Colonic mucosa (tissue), 4 donors: ENCODE data around the gene CAPN10. TPM values are rescaled to one million over a fixed set of nuclear protein-coding genes. Genes with fewer than 3 reads are reported as not detected.

Source experiments
- DNase-seq: peaks from one replicate; pipeline ENCODE4 v3.0.0-alpha.2; 2020
- H3K27ac ChIP-seq: fragments of 200-600 bp; one replicate; pipeline ENCODE4 v1.8.0; 2021
- H3K27me3 ChIP-seq: fragments of 200-600 bp; one replicate; pipeline ENCODE4 v1.8.0; 2021
- H3K36me3 ChIP-seq: fragments of 200-600 bp; one replicate; pipeline ENCODE4 v1.8.0; 2021
- H3K4me1 ChIP-seq: fragments of 200-600 bp; one replicate; pipeline ENCODE4 v1.8.0; 2021; ENCODE audit warnings: mild to moderate bottlenecking
- H3K4me3 ChIP-seq: fragments of 200-600 bp; one replicate; pipeline ENCODE4 v1.8.0; 2021
- H3K9ac ChIP-seq, 2 donors: one replicate each; pipeline ENCODE4 v1.7.0; 2013; ENCODE audit warnings: control low read depth in 2 of 2, low read depth in 2 of 2, low read length in 2 of 2
- H3K9me3 ChIP-seq: fragments of 200-600 bp; one replicate; pipeline ENCODE4 v1.8.0; 2021
- CTCF ChIP-seq: fragments of 200-600 bp; IDR thresholded peaks from one replicate; pipeline ENCODE4 v1.8.0; 2022; ENCODE audit warnings: antibody characterized with exemption, mild to moderate bottlenecking
- intact Hi-C: fragments of 100-400 bp; cut with DNase I; formaldehyde crosslinking; loops from one replicate; pipeline ENCODE4 v1.14.1; 2022
- total RNA-seq, 2 donors: library from RNA; stranded (reverse); fragmentation: NEBNext Ultra II Directional in 1 of 2; extraction: Animal tissue kit (Norgen Biotek cat#: 25700) in 1 of 2; gene quantifications; one replicate each; pipeline ENCODE4 v1.2.1, GENCODE V29; 2021
- donor health status: healthy.
- donor health status: DM: no; HTN: no; CAD: no.
- donor health status: DM: no; HTN: no; CAD: no.

CAPN10 gene
- total RNA-seq, 2 donors from 2014 or later = 29.1 to 47.8 TPM

- no peak for DNase-seq
- TF ChIP-seq CTCF = no peak
- intact Hi-C loops = no loop called here
- Histone ChIP-seq H3K36me3 (peaks cover 6% of the 10 kb centered on the region), H3K4me3 (no peak overlapping the region), H3K4me1 (peaks cover 8% of the 10 kb centered on the region), H3K27ac (no peak overlapping the region), H3K9me3 (no peaks in the 10 kb centered on the region), H3K27me3 (no peaks in the 10 kb centered on the region), H3K9ac (no peak overlapping the region)
These were observed 8.0 kb upstream of the CAPN10 start for GRCh38 chr2:240578488-240578887.

- Histone ChIP-seq H3K27me3 (no peaks in the 10 kb centered on the region), H3K9ac (no peak overlapping the region), H3K9me3 (no peaks in the 10 kb centered on the region), H3K27ac (peak overlapping the region; percentile 44), H3K4me3 (no peak overlapping the region), H3K36me3 (peaks cover 6% of the 10 kb centered on the region), H3K4me1 (peaks cover 8% of the 10 kb centered on the region)
- TF ChIP-seq CTCF = no peak
- intact Hi-C loops = no loop called here
- no peak for DNase-seq
These were observed 7.3 kb upstream of the CAPN10 start for GRCh38 chr2:240579071-240579762.

GRCh38 chr2:240579771-240580614 is 6.5 kb upstream of the CAPN10 start:
- TF ChIP-seq CTCF = peak; percentile 51
- Histone ChIP-seq H3K36me3 (peaks cover 6% of the 10 kb centered on the region), H3K27ac (peak overlapping the region; percentile 44), H3K27me3 (no peaks in the 10 kb centered on the region), H3K9ac (peak overlapping the region in 1 of 2 donors; percentile 27), H3K4me1 (peaks cover 13% of the 10 kb centered on the region), H3K4me3 (no peak overlapping the region), H3K9me3 (no peaks in the 10 kb centered on the region)
- peak; percentile 69 for DNase-seq
- intact Hi-C loops = no loop called here

GRCh38 chr2:240581811-240582210 is 4.7 kb upstream of the CAPN10 start:
- no peak for DNase-seq
- H3K9me3 ChIP-seq = no peaks in the 10 kb centered on the region
- peaks cover 17% of the 10 kb centered on the region for H3K4me1 ChIP-seq
- no peak overlapping the region for H3K4me3 ChIP-seq
- H3K9ac ChIP-seq = no peak overlapping the region
- H3K27ac ChIP-seq = no peak overlapping the region
- TF ChIP-seq CTCF = no peak
- no peaks in the 10 kb centered on the region for H3K27me3 ChIP-seq
- H3K36me3 ChIP-seq = peaks cover under 1% of the 10 kb centered on the region
- intact Hi-C loops = no loop called here

- H3K27ac ChIP-seq = no peak overlapping the region
- peaks cover 17% of the 10 kb centered on the region for H3K4me1 ChIP-seq
- no peak overlapping the region for H3K4me3 ChIP-seq
- no peak overlapping the region for H3K9ac ChIP-seq
- no peak for TF ChIP-seq CTCF
- intact Hi-C loops = no loop called here
- no peaks in the 10 kb centered on the region for H3K9me3 ChIP-seq
- H3K36me3 ChIP-seq = no peaks in the 10 kb centered on the region
- DNase-seq = no peak
- H3K27me3 ChIP-seq = no peaks in the 10 kb centered on the region
These were observed 3.8 kb upstream of the CAPN10 start for GRCh38 chr2:240582781-240583180.
